CD14-positive monocyte (primary cell): ENCODE measurements around the gene KRTAP2-3. TPM values are rescaled to one million over a fixed set of nuclear protein-coding genes. Genes with fewer than 3 reads are reported as not detected.

ENCODE experiments used
- DNase-seq, 3 donors: peaks; one replicate each; pipeline ENCODE4 v3.0.0-alpha.2; 2011 to 2022
- H2AFZ ChIP-seq: 2 replicates; pipeline ENCODE4 v1.6.0; 2012; ENCODE audit warnings: mild to moderate bottlenecking, low read depth, low read length, inconsistent platforms; ENCODE audit not compliant: insufficient read depth, poor library complexity, severe bottlenecking
- H3K27ac ChIP-seq, 2 donors: 1 replicate in 1 of 2; 2 replicates in 1 of 2; pipeline ENCODE4 v1.5.1; 2012 to 2013; ENCODE audit warnings: low read length in 2 of 2, control low read depth in 1 of 2, inconsistent platforms in 1 of 2, low read depth in 1 of 2, mild to moderate bottlenecking in 1 of 2
- H3K27me3 ChIP-seq, 2 donors: one replicate each; pipeline versions ENCODE4 v1.6.0 to v1.6.1; 2011 to 2013; ENCODE audit warnings: low read length in 2 of 2; ENCODE audit not compliant: control insufficient read depth in 2 of 2, insufficient read depth in 2 of 2
- H3K36me3 ChIP-seq, 2 donors: replicated peaks in 1 of 2; 1 replicate in 1 of 2; 2 replicates in 1 of 2; pipeline versions ENCODE4 v1.5.1 to v1.6.1; 2012 to 2013; ENCODE audit warnings: low read length in 2 of 2, control low read depth in 1 of 2, inconsistent platforms in 1 of 2, mild to moderate bottlenecking in 1 of 2; ENCODE audit not compliant: insufficient read depth in 2 of 2, control insufficient read depth in 1 of 2
- H3K4me1 ChIP-seq, 2 donors: 1 replicate in 1 of 2; 2 replicates in 1 of 2; pipeline versions ENCODE4 v1.5.1 to v1.6.1; 2012 to 2013; ENCODE audit warnings: low read length in 2 of 2, control low read depth in 1 of 2, inconsistent platforms in 1 of 2, mild to moderate bottlenecking in 1 of 2, moderate library complexity in 1 of 2; ENCODE audit not compliant: insufficient read depth in 2 of 2, control insufficient read depth in 1 of 2
- H3K4me2 ChIP-seq: replicated peaks from 2 replicates; pipeline ENCODE3; 2012; ENCODE audit warnings: low read length, moderate library complexity, mild to moderate bottlenecking; ENCODE audit not compliant: poor library complexity, severe bottlenecking; ENCODE audit errors: extremely low read depth
- H3K4me3 ChIP-seq, 3 experiments: fragments of 200-600 bp in 1 of 3; sonication (generic) in 1 of 3; replicated peaks in 1 of 3; 1 replicate in 2 of 3; 2 replicates in 1 of 3; pipeline ENCODE4 v1.5.1; 2011 to 2013; ENCODE audit warnings: low read length in 3 of 3, mild to moderate bottlenecking in 3 of 3, control low read depth in 2 of 3, low read depth in 2 of 3, inconsistent platforms in 1 of 3, moderate library complexity in 1 of 3
- H3K79me2 ChIP-seq: 2 replicates; pipeline ENCODE4 v1.6.0; 2012; ENCODE audit warnings: mild to moderate bottlenecking, control low read depth, inconsistent platforms, low read length, moderate library complexity; ENCODE audit not compliant: insufficient read depth
- H3K9ac ChIP-seq: 2 replicates; pipeline ENCODE4 v1.6.0; 2017; ENCODE audit warnings: low read length, mild to moderate bottlenecking; ENCODE audit not compliant: insufficient read depth, poor library complexity, severe bottlenecking
- H3K9me3 ChIP-seq, 2 donors: replicated peaks in 1 of 2; 1 replicate in 1 of 2; 2 replicates in 1 of 2; pipeline versions ENCODE4 v1.5.1 to v1.6.1; 2012 to 2013; ENCODE audit warnings: low read length in 2 of 2, control low read depth in 1 of 2; ENCODE audit not compliant: control insufficient read depth in 1 of 2, insufficient read depth in 1 of 2
- H4K20me1 ChIP-seq: 2 replicates; pipeline ENCODE4 v1.6.0; 2012; ENCODE audit warnings: mild to moderate bottlenecking, low read length, control low read depth, moderate library complexity; ENCODE audit not compliant: insufficient read depth
- H3K27ac Mint-ChIP-seq, 7 donors: one replicate each; pipeline ENCODE4 v1.8.0; 2020; ENCODE audit warnings: mild to moderate bottlenecking in 7 of 7, mixed read lengths in 7 of 7, moderate library complexity in 6 of 7, inconsistent platforms in 2 of 7
- H3K27me3 Mint-ChIP-seq, 3 donors: one replicate each; pipeline ENCODE4 v1.8.0; 2021 to 2022; ENCODE audit warnings: low read depth in 3 of 3, mild to moderate bottlenecking in 3 of 3, mixed read lengths in 3 of 3, moderate library complexity in 3 of 3, inconsistent platforms in 1 of 3
- H3K36me3 Mint-ChIP-seq, 2 donors: one replicate each; pipeline ENCODE4 v1.8.0; 2020; ENCODE audit warnings: mixed read lengths in 2 of 2, inconsistent platforms in 1 of 2, mild to moderate bottlenecking in 1 of 2
- H3K4me1 Mint-ChIP-seq: one replicate; pipeline ENCODE4 v1.8.0; 2020; ENCODE audit warnings: mild to moderate bottlenecking, mixed read lengths
- H3K4me3 Mint-ChIP-seq, 2 donors: one replicate each; pipeline ENCODE4 v1.8.0; 2020; ENCODE audit warnings: mild to moderate bottlenecking in 2 of 2, mixed read lengths in 2 of 2, moderate library complexity in 1 of 2
- H3K9me3 Mint-ChIP-seq, 7 donors: one replicate each; pipeline ENCODE4 v1.8.0; 2020 to 2022; ENCODE audit warnings: mixed read lengths in 7 of 7, mild to moderate bottlenecking in 6 of 7, moderate library complexity in 6 of 7, inconsistent platforms in 2 of 7
- CTCF ChIP-seq: fragments of 200-600 bp; IDR thresholded peaks from one replicate; pipeline ENCODE4 v1.8.0; 2022; ENCODE audit warnings: antibody characterized with exemption, mild to moderate bottlenecking
- WGBS: methylation state at CpG from one replicate; pipeline ENCODE4 v1.1.5; 2013; ENCODE audit warnings: missing lambda C conversion rate; ENCODE audit not compliant: insufficient coverage; 5-methylcytosine and 5-hydroxymethylcytosine counted together
- intact Hi-C, 2 donors: fragments of 100-400 bp; cut with micrococcal nuclease; formaldehyde crosslinking; loops; one replicate each; pipeline versions ENCODE4 v1.15.0 to v1.15.1; 2023
- polyA plus RNA-seq, 3 donors: library from polyadenylated mRNA; depleted of rRNA in 1 of 3; unstranded in 2 of 3; stranded (reverse) in 1 of 3; fragments of 300-500 nt in 2 of 3; fragments of >200 nt in 1 of 3; fragmentation: Illumina TruSeq in 2 of 3; gene quantifications; 1 replicate in 2 of 3; 2 replicates in 1 of 3; pipeline ENCODE4 v1.2.3, GENCODE V29; 2012 to 2021

The KRTAP2-3 gene
- polyA plus RNA-seq, 3 donors = not detected

- no peak overlapping the region for H2AFZ ChIP-seq
- Mint-ChIP-seq H3K4me3 (no peak overlapping the region), H3K9me3 (peaks cover 0 to 7% (median 0%) of the 10 kb centered on the region in 7 donors), H3K36me3 (no peaks in the 10 kb centered on the region), H3K27ac (no peak overlapping the region), H3K27me3 (peaks cover 2 to 7% (median 3%) of the 10 kb centered on the region in 3 donors), H3K4me1 (no peaks in the 10 kb centered on the region)
- no peaks in the 10 kb centered on the region for H3K79me2 ChIP-seq
- TF ChIP-seq CTCF = no peak
- H3K9me3 ChIP-seq = no peaks in the 10 kb centered on the region
- H3K4me2 ChIP-seq = no peak overlapping the region
- no peak overlapping the region for H3K27ac ChIP-seq
- H3K27me3 ChIP-seq = no peaks in the 10 kb centered on the region
- H3K4me3 ChIP-seq = no peak overlapping the region
- H4K20me1 ChIP-seq = no peaks in the 10 kb centered on the region
- no peaks in the 10 kb centered on the region for H3K36me3 ChIP-seq
- DNase-seq = no peak
- WGBS = no CpG with 5 or more reads among the region's 3 CpGs
- H3K9ac ChIP-seq = no peak overlapping the region
- intact Hi-C loops = no loop called here
- H3K4me1 ChIP-seq = no peaks in the 10 kb centered on the region
Measured at GRCh38 chr17:41024697-41025096, 35.2 kb downstream of the KRTAP2-3 start.

- Histone ChIP-seq H3K4me3 (no peak overlapping the region), H4K20me1 (no peaks in the 10 kb centered on the region), H3K4me1 (no peaks in the 10 kb centered on the region), H3K9me3 (no peaks in the 10 kb centered on the region), H3K36me3 (no peaks in the 10 kb centered on the region), H3K27me3 (no peaks in the 10 kb centered on the region), H3K9ac (no peak overlapping the region), H3K27ac (no peak overlapping the region), H3K4me2 (no peak overlapping the region), H2AFZ (no peak overlapping the region), H3K79me2 (no peaks in the 10 kb centered on the region)
- Mint-ChIP-seq H3K27ac (no peak overlapping the region), H3K4me1 (no peaks in the 10 kb centered on the region), H3K27me3 (peaks cover 0 to 2% (median 2%) of the 10 kb centered on the region in 3 donors), H3K4me3 (no peak overlapping the region), H3K36me3 (no peaks in the 10 kb centered on the region), H3K9me3 (peaks cover 0 to 7% (median 0%) of the 10 kb centered on the region in 7 donors)
- no peak for TF ChIP-seq CTCF
- intact Hi-C loops = no loop called here
- DNase-seq = no peak
Measured at GRCh38 chr17:41020336-41020735, 39.6 kb downstream of the KRTAP2-3 start.
